ENCODE results near the gene RSPH9.

DNA sequence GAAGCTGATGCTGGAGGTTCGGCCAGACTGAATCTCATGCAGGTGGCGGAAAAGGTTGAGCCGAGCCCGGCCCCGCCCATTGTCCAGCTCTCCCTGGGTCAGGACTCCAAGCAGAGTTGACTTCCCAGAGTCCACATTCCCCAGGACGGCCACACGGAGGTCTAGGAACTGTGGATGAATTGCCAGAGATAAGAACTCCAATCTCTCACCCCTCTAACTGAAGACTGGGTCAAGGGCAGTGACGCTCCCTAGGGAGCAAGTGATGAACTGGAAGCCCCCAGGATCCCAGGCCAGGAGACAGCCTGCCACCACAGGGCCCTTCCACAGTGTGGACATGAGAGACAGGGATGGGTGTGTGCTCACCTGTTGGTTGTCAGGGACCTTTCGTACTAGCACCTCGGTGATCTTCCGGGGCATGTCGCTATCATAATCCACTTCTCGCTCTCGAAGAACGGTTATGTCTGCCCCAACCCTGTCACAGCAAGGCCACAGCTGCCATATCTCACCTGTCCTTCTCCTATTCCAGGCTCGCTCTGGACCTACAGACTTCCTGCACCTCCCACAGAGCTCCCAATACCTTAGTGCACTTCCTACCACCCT is 19.3 kb upstream of the RSPH9 start:
- TF ChIP-seq, protein P1, sequence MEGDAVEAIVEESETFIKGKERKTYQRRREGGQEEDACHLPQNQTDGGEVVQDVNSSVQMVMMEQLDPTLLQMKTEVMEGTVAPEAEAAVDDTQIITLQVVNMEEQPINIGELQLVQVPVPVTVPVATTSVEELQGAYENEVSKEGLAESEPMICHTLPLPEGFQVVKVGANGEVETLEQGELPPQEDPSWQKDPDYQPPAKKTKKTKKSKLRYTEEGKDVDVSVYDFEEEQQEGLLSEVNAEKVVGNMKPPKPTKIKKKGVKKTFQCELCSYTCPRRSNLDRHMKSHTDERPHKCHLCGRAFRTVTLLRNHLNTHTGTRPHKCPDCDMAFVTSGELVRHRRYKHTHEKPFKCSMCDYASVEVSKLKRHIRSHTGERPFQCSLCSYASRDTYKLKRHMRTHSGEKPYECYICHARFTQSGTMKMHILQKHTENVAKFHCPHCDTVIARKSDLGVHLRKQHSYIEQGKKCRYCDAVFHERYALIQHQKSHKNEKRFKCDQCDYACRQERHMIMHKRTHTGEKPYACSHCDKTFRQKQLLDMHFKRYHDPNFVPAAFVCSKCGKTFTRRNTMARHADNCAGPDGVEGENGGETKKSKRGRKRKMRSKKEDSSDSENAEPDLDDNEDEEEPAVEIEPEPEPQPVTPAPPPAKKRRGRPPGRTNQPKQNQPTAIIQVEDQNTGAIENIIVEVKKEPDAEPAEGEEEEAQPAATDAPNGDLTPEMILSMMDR (conservative IDR thresholded peaks at IDR 0.05; ENCODE audit: low read depth in 2 of 2), result no peak
- TF ChIP-seq, protein P2, sequence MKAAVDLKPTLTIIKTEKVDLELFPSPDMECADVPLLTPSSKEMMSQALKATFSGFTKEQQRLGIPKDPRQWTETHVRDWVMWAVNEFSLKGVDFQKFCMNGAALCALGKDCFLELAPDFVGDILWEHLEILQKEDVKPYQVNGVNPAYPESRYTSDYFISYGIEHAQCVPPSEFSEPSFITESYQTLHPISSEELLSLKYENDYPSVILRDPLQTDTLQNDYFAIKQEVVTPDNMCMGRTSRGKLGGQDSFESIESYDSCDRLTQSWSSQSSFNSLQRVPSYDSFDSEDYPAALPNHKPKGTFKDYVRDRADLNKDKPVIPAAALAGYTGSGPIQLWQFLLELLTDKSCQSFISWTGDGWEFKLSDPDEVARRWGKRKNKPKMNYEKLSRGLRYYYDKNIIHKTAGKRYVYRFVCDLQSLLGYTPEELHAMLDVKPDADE (IDR thresholded peaks at IDR 0.05), result no peak
- TF ChIP-seq CREB1 (CRISPR knock-in tag; IDR thresholded peaks at IDR 0.05; ENCODE audit: low read depth) (no peak), POLR2AphosphoS5 (IDR thresholded peaks at IDR 0.05; ENCODE audit: low read depth) (no peak), EZH2 (IDR thresholded peaks at IDR 0.05; ENCODE audit: low read depth, unreplicated experiment) (no peak)
- TF ChIP-seq, protein P3, sequence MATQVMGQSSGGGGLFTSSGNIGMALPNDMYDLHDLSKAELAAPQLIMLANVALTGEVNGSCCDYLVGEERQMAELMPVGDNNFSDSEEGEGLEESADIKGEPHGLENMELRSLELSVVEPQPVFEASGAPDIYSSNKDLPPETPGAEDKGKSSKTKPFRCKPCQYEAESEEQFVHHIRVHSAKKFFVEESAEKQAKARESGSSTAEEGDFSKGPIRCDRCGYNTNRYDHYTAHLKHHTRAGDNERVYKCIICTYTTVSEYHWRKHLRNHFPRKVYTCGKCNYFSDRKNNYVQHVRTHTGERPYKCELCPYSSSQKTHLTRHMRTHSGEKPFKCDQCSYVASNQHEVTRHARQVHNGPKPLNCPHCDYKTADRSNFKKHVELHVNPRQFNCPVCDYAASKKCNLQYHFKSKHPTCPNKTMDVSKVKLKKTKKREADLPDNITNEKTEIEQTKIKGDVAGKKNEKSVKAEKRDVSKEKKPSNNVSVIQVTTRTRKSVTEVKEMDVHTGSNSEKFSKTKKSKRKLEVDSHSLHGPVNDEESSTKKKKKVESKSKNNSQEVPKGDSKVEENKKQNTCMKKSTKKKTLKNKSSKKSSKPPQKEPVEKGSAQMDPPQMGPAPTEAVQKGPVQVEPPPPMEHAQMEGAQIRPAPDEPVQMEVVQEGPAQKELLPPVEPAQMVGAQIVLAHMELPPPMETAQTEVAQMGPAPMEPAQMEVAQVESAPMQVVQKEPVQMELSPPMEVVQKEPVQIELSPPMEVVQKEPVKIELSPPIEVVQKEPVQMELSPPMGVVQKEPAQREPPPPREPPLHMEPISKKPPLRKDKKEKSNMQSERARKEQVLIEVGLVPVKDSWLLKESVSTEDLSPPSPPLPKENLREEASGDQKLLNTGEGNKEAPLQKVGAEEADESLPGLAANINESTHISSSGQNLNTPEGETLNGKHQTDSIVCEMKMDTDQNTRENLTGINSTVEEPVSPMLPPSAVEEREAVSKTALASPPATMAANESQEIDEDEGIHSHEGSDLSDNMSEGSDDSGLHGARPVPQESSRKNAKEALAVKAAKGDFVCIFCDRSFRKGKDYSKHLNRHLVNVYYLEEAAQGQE (IDR thresholded peaks at IDR 0.05; ENCODE audit: unreplicated experiment), result no peak

Data from GM23338 (cell line).